Thyroid gland (tissue), 4 donors: ENCODE results near the gene CDHR2. TPM values are rescaled to one million over a fixed set of nuclear protein-coding genes. Genes with fewer than 3 reads are reported as not detected.
A peak's percentile ranks its signal among the peaks of the same experiment; 100 is the strongest.

Source experiments
- DNase-seq, 2 donors: peaks; one replicate each; pipeline ENCODE4 v3.0.0-alpha.2; 2019
- H3K27ac ChIP-seq, 3 donors: fragments of 200-600 bp; sonication (generic); 1 replicate in 2 of 3; 2 replicates in 1 of 3; pipeline ENCODE4 v1.5.1; 2016 to 2019; ENCODE audit warnings: mild to moderate bottlenecking in 1 of 3, moderate library complexity in 1 of 3
- H3K27me3 ChIP-seq: fragments of 200-600 bp; sonication (generic); one replicate; pipeline ENCODE4 v1.5.1; 2019
- H3K36me3 ChIP-seq, 2 donors: fragments of 200-600 bp; sonication (generic); one replicate each; pipeline ENCODE4 v1.5.1; 2016 to 2019
- H3K4me1 ChIP-seq, 2 donors: fragments of 200-600 bp; sonication (generic); one replicate each; pipeline ENCODE4 v1.5.1; 2017 to 2019
- H3K4me3 ChIP-seq, 3 donors: fragments of 200-600 bp; sonication (generic); replicated peaks in 1 of 3; 1 replicate in 2 of 3; 2 replicates in 1 of 3; pipeline ENCODE4 v1.5.1; 2016; ENCODE audit warnings: mild to moderate bottlenecking in 1 of 3
- H3K9me3 ChIP-seq: fragments of 200-600 bp; sonication (generic); one replicate; pipeline ENCODE4 v1.5.1; 2017
- CTCF ChIP-seq, 6 experiments: fragments of 200-600 bp in 3 of 6; fragments of 450-650 bp in 3 of 6; sonication (generic) in 3 of 6; IDR thresholded peaks; one replicate each; pipeline ENCODE4 v1.5.1; 2016 to 2019; ENCODE audit warnings: antibody characterized with exemption in 6 of 6, mild to moderate bottlenecking in 2 of 6, inconsistent platforms in 1 of 6, moderate library complexity in 1 of 6
- POLR2A ChIP-seq, 2 donors: fragments of 450-650 bp; IDR thresholded peaks; one replicate each; pipeline ENCODE4 v1.6.1; 2017; ENCODE audit warnings: antibody characterized with exemption in 2 of 2, mild to moderate bottlenecking in 2 of 2, moderate library complexity in 1 of 2
- WGBS, 2 donors: methylation state at CpG; one replicate each; pipeline ENCODE4 v1.1.5; 2017; 5-methylcytosine and 5-hydroxymethylcytosine counted together
- intact Hi-C: fragments of 100-400 bp; cut with DNase I; formaldehyde crosslinking; loops from one replicate; pipeline ENCODE4 v1.15.1; 2023
- total RNA-seq, 4 donors: library from RNA; depleted of rRNA; stranded (reverse); fragments of >200 nt; gene quantifications; one replicate each; pipeline ENCODE4 v1.2.3, GENCODE V29; 2016

Gene CDHR2
- total RNA-seq, 4 donors from 2014 or later = 0.11 TPM; not detected in 3

GRCh38 chr5:176531902-176532493 is 17.1 kb upstream of the CDHR2 start:
- peaks cover 32 to 33% of the 10 kb centered on the region in 2 donors for H3K36me3 ChIP-seq
- 77 to 89% methylated on average over 13 to 20 of the region's 28 CpGs for WGBS, 2 donors
- H3K4me1 ChIP-seq = peaks cover 49 to 55% of the 10 kb centered on the region in 2 donors
- H3K27ac ChIP-seq = peak overlapping the region; percentile 18 to 37 (median 30)
- intact Hi-C loops = no loop called here
- H3K4me3 ChIP-seq = no peak overlapping the region
- no peaks in the 10 kb centered on the region for H3K27me3 ChIP-seq
- no peaks in the 10 kb centered on the region for H3K9me3 ChIP-seq
- DNase-seq = no peak
- no peak for TF ChIP-seq POLR2A (IDR thresholded peaks at IDR 0.05)
- no peak for TF ChIP-seq CTCF (IDR thresholded peaks at IDR 0.05)

- H3K4me3 ChIP-seq = no peak overlapping the region
- intact Hi-C loops = no loop called here
- TF ChIP-seq POLR2A (IDR thresholded peaks at IDR 0.05) = no peak
- no peak for TF ChIP-seq CTCF (IDR thresholded peaks at IDR 0.05)
- H3K4me1 ChIP-seq = peaks cover 49 to 55% of the 10 kb centered on the region in 2 donors
- H3K9me3 ChIP-seq = no peaks in the 10 kb centered on the region
- DNase-seq = no peak
- peak overlapping the region in 2 of 3 donors; percentile 8 to 96 for H3K27ac ChIP-seq
- WGBS, 2 donors = 81 to 91% methylated on average over 4 to 5 of the region's 9 CpGs
- H3K36me3 ChIP-seq = peaks cover 29 to 33% of the 10 kb centered on the region in 2 donors
- no peaks in the 10 kb centered on the region for H3K27me3 ChIP-seq
Observed at GRCh38 chr5:176532795-176533194, 16.3 kb upstream of the CDHR2 start.

GRCh38 chr5:176533390-176533789 is 15.8 kb upstream of the CDHR2 start:
- no peak overlapping the region for H3K4me3 ChIP-seq
- H3K9me3 ChIP-seq = no peaks in the 10 kb centered on the region
- no peak for DNase-seq
- no peak for TF ChIP-seq POLR2A (IDR thresholded peaks at IDR 0.05)
- TF ChIP-seq CTCF (IDR thresholded peaks at IDR 0.05) = no peak
- intact Hi-C loops = no loop called here
- peaks cover 23 to 29% of the 10 kb centered on the region in 2 donors for H3K36me3 ChIP-seq
- 42 to 53% methylated on average over 8 of the region's 8 CpGs for WGBS, 2 donors
- H3K4me1 ChIP-seq = peaks cover 49 to 59% of the 10 kb centered on the region in 2 donors
- H3K27me3 ChIP-seq = no peaks in the 10 kb centered on the region
- H3K27ac ChIP-seq = peak overlapping the region in 2 of 3 donors; percentile 8 to 96

- TF ChIP-seq CTCF (IDR thresholded peaks at IDR 0.05) = no peak
- TF ChIP-seq POLR2A (IDR thresholded peaks at IDR 0.05) = no peak
- H3K36me3 ChIP-seq = peaks cover 16 to 22% of the 10 kb centered on the region in 2 donors
- H3K9me3 ChIP-seq = no peaks in the 10 kb centered on the region
- peak overlapping the region; percentile 14 to 96 (median 90) for H3K27ac ChIP-seq
- H3K4me3 ChIP-seq = no peak overlapping the region
- intact Hi-C loops = no loop called here
- peaks cover 49 to 61% of the 10 kb centered on the region in 2 donors for H3K4me1 ChIP-seq
- DNase-seq = peak; percentile 48 to 67
- WGBS, 2 donors = 25 to 47% methylated on average over 6 to 10 of the region's 10 CpGs
- no peaks in the 10 kb centered on the region for H3K27me3 ChIP-seq
Observed at GRCh38 chr5:176533894-176534611, 15.1 kb upstream of the CDHR2 start.

- intact Hi-C loops = no loop called here
- Histone ChIP-seq H3K4me3 (no peak overlapping the region), H3K27me3 (no peaks in the 10 kb centered on the region), H3K4me1 (peaks cover 49 to 61% of the 10 kb centered on the region in 2 donors), H3K9me3 (no peaks in the 10 kb centered on the region), H3K27ac (peak overlapping the region; percentile 90 to 97 (median 96)), H3K36me3 (peaks cover 10 to 16% of the 10 kb centered on the region in 2 donors)
- WGBS, 2 donors = 53 to 80% methylated on average over 2 to 4 of the region's 4 CpGs
- peak; percentile 29 to 41 for DNase-seq
- TF ChIP-seq POLR2A (IDR thresholded peaks at IDR 0.05) (no peak), CTCF (IDR thresholded peaks at IDR 0.05) (no peak)
Observed at GRCh38 chr5:176534640-176535039, 14.5 kb upstream of the CDHR2 start.
